ENCODE data around the gene TMEM50B.
"Not testable (repeated sequence)": the region's sequence is repeated elsewhere in the genome, so short reads cannot be mapped to it uniquely, and the experiment has no call there.

The TMEM50B gene

DNA sequence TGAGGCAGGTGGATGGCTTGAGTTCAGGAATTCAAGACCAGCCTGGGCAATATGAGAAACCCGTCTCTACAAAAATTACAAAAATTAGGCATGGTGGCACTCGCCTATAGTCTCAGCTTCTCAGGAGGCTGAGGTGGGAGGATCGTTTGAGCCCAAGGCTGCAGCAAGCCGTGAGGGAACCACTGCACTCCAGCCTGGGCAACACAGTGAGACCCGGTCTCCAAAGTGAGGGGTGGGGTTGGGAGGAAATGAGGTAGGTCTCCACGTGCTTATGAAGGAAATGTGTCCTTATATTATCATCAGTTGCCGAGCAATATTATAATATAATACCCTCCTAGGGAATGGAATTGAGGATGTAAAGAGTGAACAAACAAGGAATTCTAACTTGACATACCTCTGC, 2.7 kb downstream of the TMEM50B start:
- DNase-seq, result no peak

DNA sequence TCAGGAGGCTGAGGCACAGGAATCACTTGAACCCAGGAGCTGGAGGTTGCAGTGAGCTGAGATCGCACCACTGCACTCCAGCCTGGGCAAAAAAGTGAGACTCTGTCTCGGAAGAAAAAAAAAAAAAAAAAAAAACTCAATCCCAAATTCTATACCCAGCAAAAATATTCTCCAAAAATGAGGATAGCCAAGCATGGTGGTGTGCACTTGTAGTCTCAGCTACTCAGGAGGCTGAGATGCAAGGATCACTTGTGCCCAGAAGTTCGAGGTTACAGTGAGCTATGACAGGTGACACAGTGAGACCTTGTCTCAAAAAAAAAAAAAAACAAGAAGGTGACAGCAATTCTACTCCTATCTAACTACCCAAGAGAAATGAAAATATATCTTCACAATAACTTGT, 6.4 kb downstream of the TMEM50B start:
- DNase-seq, result no peak

DNA sequence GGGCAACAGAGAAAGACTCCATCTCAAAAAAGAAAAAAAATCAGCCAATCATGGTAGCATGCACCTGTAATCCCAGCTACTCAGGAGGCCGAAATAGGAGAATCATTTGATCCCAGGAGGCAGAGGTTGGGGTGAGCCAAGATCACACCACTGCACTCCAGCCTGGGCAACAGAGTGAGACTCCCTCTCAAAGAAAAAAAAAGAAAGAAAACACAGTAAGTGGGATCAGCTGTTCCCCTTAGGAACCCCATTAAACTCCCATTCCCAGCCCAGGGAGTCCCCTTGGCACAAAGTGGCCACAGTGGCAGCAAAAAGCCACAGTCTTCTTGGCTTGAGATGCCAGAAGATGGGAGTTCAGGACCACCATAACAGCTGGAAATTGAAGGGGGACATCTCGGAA, 9.1 kb downstream of the TMEM50B start:
- no peak for DNase-seq

DNA sequence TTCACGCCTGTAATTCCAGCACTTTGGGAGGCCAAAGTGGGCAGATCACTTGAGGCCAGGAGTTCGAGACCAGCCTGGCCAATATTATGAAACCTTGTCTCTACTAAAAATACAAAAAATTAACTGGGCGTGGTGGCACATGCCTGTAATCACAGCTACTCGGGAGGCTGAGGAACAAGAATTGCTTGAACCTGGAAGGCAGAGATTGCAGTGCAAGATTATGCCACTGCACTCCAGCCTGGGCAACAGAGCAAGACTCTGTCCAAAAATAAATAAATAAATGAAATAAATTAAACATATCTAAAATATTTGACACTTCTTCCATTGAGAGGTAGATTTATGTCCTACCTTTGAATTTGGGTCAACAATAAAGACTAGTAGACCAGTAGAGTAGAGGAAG, 10.6 kb downstream of the TMEM50B start:
- not testable (repeated sequence) for DNase-seq

DNA sequence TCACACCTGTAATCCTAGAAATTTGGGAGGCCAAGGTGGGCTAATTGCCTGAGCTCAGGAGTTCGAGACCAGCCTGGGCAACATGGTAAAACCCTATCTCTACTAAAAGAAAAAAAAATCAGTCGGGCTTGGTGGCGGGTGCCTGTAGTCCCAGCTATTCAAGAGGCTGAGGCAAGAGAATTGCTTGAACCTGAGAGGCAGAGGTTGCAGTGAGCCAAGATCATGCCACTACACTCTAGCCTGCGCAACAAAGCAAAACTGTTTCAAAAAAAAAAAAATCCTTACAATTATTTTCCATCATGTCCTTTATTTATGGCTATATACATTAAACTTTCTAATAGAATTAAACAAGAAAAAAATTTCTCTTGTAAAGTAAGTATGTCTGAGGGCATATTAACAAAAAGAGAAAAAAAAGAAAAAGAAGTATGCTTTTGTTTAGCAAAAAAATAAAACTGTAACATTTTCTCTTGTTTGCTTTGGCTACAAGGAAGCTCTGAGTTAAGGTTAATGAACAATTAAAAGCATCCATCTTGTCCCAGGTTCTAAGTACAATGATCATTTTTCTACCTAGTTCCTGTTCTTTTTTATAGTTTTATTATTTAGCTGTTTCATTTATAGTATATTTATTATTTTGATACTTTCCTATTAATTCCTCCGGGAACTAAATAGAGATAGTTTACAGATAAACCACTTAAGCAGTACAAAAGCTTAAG, 18.1 kb downstream of the TMEM50B start:
- DNase-seq, result no peak

DNA sequence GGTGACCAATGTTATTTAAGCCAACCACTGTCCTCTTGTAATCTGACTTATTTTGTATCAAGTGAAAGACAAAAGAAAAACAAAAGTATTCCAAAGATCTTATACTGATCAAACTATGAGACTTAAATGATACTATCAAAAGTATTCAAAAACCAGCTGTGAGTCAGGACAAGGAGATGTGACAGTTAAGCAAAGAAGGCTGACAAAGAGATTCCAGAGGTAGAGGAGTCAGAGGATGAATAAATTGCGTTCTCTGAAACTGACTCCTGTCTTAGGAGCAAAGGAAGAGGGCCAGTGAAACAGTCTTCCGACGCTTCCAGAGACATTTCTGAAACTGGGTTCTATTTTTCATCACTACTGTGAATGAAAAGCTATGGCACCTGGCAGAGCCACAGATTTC, 20.9 kb downstream of the TMEM50B start:
- DNase-seq, result no peak

DNA sequence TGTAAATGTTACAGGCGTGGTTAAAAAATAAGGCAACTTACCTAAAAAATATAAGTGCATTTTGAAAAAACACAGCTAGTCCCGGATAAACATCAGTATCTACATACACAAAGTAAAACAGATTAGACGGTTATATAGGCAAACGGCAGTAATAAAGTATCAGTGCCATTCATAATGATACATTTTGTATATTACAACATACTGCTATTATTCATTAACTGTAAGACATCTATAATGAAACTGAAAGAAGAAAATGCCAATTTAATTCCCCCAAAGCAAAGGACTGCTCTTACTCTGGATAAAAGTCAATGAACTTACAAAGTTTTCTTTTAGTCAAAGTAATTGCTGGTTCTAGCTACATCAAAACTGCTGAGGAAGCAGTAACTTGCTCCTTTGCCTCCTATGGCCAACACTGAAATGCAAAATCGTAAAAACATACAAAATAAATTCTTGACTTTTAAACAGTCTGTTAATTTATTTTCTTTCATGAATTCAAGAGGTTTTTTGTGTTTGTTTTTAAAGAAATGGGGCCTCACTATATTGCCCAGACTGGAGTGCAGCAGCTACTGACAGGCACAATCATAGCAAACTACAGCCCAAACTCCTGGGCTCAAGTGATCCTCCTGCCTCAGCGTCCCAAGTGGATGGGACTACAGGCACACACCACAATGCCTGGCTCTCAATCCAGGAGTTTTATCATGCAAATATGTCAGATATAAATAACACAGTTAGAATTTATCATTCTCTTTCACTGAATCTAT, 23.9 kb downstream of the TMEM50B start:
- no peak for DNase-seq

DNA sequence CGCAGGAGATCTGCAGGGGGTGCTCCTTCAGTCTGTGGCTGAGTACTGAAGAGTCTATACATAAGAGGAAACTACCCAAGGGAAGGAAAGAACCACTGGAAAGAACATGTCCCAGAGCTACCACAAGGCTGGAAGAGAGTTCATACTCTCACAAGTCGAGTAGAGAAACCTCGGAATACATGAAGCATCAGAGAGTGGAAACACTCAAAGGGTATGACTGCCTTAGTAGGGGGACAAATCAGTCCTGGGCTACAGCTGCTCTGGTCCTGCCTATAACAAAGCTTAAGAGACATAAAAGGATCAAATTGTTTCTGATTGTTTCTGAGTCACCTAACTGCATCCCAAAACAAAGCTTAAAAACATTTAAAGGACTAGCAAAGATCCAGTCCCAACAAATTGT, 27.4 kb downstream of the TMEM50B start:
- no peak for DNase-seq

DNA sequence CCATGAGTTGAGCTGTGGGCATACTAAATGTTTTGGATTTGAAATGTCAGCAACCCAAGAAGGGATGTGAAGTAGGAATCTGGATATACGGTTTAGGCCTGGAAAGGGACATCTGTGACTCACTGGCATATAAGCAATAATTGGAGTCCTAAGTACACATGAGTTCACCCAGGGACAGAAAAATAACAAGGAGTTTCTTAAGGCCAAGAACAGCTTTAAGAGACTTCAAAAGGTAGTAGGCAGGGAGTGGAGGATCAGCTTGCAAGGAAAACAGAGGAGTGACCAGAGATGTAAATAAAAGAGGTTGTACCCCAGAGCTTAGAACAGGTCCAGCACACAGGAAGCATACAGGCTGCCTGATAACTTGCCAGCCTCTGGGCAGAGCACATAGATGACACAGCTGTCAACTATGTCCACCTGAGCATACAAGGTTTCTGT, 28.1 kb downstream of the TMEM50B start:
- DNase-seq, result no peak

DNA sequence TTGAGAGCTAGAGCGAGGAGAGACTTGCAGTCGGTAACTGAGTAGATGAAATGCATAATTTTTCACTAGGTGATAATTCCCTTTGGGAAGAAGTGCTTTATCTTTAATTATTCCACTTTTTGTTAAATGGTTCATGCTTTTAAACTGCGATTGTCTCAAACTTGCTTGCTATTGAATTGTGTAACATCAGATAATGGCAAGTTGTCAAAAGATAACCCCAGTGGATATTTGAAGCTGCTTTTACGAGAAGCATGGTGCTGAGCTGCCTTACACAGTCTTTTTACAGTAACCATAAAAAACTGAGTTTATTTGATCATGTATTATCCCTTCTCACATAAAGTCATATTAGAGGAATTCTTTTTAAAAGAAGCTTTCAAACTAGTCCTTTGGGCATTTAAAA, 30.2 kb downstream of the TMEM50B start:
- no peak for DNase-seq

DNA sequence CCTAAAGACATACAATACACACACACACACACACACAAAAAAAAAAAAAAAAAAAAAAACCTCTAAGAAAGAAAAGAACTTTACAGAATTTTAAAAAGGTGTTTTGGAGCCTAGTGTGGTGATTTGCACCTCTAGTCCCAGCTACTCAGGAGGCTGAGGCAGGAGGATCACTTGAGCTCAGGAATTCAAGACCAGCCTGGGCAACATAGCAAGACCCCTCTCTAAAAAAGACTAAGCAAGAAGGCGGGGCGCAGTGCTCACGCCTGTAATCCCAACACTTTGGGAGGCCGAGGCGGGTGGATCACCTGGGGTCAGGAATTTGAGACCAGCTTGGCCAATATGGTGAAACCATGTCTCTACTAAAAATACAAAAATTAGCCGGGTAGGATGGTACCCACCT, 33.2 kb downstream of the TMEM50B start:
- DNase-seq, result not testable (repeated sequence)

DNA sequence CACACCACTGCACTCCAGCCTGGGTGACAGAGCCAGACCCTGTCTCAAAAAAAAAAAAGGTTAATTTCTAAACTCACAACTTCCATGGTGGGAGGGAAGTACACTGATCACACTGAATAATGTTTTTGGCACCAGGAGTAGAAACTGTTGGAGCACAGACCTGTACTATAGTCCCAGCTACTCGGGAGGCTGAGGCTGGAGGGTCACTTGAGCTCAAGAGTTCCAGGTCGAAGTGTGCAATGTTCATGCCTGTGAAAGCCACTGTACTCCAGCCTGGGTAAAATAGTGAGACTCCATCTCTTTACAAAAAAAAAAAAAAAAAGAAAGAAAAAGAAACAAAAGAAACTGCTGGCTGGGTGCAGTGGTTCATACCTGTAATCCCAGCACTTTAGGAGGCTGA, 35.3 kb downstream of the TMEM50B start:
- DNase-seq, result no peak

DNA sequence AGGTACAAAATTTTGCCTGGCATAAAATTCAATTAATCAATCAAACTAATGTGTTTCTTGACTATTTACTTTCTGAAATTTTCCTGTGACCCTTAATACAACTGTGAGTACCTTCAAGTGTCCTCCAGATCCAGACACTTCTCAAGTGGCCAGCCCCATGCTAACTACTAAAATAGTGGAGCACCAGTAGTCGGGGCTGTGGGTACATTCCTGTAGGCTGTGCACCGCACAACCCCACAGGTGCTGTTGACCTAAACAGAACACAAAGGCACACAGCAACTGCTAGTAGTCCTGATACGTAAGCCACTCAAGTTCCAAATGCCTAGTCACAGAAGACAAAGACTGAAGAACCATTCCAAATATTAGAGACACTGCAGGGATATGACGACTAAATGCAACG, 36.6 kb downstream of the TMEM50B start:
- no peak for DNase-seq

DNA sequence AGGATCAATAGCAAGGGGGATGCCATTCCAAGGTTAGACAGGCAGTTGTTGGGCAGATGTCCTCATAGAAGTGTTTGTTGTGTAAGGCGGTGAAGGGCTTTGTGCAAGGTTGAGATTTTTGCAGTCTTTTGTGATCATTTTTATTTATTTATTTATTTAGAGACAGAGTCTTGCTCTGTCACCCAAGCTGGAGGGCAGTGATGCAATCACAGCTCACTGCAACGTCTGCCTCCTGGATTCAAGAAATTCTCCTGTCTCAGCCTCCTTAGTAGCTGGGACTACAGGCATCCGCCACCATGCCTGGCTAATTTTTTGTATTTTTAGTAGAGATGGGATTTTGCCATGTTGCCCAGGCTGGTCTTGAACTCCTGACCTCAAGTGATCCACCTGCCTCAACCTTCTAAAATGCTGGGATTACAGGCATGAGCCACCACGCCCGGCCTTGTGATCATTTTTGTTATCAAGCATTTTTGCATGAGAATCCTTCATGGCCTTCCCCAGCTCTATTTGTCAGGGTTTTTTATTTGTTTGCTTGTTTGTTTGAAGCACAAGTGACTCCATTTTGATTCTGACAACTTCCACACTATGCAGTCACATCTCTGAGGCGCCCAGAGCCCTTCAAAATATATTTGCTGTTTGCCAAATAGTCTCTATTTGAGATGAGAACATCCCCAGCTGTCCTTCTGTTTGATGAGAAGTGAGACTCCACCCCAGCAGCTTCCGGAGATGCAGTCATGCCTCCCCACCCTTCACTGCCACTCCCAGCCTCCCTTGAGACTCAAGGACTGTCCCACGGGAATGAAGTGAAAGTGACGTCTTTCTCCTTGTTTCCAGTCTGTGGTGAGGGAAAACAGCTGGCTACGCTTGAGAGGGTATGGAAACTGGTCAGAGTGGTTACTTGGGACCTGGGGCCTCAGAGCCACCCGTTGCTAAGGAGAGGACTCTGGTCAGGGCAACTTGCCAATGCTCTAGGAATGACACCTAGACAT, 38.0 kb downstream of the TMEM50B start:
- no peak for DNase-seq

DNA sequence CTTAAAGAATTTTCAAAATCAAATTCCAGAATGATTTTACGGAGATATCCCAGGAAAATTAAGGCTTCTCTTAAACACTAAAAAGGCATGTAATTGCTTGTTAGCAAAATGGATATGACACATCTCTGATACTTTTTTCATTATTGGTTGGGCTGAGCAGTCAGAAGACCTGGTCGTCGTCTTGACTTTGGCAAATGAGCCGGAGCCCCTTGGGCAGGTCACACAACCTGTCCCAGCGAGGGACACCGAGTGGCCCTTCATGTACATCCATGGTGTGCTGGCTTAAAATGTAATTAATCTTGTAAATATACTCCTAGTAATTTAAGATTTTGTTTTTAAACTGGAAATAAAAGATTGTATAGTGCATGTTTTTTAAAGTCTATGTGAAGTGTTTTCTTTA, 42.6 kb downstream of the TMEM50B start:
- no peak for DNase-seq

DNA sequence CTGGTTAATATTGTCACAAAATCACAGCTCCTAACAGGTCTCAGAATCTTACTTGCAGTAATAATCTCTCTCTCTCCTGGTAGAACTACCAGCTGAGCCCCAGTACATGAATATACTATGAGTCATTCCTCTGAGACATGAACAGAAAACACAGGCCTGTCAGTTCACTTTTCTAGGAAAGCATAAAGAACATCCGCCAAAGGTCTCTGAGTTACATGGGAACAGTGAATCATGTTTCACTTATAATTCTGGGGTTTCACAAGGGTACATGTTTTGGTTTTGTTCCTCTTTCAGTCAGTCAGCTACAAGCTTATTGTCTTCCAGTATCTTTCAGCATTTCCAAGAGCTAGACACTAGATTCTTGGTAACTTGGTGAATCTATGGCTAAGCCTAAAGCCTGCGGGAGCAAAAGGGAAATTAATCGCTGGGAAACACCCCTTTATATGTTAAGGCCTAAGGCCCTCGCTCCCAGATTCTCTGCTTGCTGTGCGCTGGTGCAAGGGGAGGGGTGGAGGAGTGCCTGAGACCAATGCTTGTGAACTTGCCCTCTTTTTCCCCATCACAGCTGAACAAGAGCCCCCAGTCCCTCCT, 44.9 kb downstream of the TMEM50B start:
- peak; percentile 13 for DNase-seq

DNA sequence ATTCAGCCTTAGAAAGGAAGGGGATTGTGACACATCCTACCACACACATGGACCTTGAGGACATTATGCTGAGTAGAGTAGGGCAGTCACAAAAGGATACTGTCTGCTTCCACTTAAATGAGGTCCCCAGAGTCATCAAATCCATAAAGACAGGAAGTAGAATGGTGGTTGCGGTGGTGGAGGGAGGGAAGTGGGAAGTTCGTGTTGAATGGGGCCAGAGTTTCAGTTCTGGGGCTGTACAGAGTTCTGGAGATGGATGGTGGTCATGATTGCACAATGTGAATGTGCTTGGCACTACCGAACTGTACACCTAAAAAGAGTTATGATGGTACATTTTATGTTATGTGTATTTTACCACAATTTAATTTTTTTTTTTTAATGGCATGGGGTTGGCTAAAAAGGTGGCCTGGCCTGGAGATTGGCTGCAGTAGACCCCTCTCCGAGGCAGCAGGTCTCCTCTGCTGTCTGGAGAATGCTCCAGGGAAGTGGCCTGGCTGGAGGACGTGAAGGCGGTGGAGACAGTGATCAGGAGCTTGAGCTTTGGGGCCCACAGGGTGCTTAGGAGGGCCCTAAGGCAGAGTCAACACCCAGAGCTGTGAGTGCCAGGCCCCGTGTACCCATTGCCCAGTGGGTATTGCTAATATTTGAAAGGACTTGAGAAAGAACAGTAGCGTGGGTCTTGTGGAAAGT, 46.2 kb downstream of the TMEM50B start:
- DNase-seq, result no peak

DNA sequence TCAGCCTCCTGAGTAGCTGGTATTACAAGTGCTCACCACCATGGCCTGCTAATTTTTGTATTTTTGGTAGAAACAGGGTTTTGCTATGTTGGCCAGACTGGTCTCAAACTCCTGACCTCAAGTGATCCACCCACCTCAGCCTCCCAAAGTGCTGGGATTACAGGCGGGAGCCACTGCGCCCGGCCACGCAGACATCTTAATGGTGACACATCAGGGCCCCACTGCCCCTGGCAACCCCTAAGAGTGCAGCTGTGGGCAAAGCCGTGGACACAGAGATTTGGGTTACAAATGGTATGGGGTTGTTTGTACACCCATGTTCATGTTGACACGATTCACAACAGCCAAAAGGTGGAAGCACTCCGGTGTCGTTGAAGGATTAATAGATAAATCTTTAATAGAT, 46.8 kb downstream of the TMEM50B start:
- no peak for DNase-seq

DNA sequence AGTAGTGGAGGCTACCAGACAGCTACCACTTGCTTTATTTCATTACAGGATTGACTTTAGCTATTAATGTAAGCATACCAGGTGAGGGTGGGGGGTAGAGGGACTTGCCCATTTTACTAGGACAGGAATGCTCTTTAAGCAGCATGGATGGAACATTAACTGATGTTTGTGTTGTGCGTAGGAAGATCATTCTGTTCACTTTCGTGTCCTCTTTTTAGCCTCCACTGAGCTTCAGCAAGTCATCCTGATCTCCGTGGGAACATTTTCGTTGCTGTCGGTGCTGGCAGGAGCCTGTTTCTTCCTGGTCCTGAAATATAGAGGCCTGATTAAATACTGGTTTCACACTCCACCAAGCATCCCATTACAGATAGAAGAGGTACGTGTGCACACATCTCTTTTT, 47.3 kb downstream of the TMEM50B start:
- no peak for DNase-seq

DNA sequence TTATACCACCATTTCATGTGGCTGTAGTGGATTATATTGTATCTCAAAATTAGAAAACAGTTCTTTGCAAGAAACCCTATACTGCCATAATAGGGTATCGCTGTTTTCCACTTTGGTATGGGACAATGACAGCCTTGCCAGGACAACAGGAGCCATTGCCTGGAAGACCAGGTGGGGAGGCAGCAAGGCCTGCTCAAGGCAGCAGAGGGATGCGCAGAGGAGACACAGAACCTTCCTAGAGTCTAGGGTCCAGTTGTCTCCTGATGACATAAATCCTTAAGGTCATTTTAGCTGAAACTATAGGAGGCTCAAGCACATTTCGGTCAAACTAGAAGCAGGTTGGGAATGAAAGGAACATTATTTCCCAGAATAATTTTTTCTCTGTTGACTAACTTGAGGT, 48.9 kb downstream of the TMEM50B start:
- DNase-seq, result no peak

DNA sequence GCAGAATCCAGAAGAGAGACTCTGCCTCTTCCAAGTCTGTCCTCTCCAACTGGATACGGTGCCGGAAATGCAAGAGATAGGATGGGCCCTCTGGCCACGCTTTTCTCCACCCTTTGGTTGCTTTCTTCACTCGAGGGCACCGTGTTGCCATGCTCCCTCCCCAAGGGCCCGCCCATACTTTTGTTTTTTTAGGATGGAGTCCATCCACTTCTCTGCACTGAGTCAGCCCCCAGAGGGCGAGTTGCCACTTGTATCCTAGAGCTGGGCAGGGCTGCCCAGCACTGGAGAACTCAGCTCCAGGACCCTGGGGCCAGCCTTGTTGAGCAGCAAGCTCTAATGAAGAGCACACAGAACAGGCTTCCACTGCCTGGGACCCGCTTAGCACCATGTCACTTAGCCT, 51.1 kb downstream of the TMEM50B start:
- DNase-seq, result no peak

DNA sequence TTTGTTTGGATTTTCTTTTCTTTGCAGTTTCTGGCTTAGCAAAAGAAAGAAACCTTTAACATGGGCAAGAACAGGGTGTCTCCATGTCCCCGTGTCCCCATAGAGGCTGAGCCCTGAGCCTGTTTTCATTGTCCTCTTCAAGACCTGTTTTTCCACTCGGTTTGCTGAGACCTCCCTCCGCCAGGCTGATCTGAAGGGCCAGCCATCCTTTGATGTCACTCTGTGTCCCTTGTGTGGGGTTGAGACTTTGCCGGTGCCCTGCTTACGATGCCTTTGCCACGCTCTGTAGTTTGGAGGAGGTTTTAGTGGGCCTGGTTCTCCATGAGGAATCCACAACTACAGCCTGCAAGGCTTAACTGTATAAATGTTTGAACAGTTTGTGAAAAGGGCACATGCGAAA, 52.7 kb downstream of the TMEM50B start:
- DNase-seq, result no peak

All from NK-92 treated with Interleukin-12 subunit alpha and Interleukin-12 subunit beta, amount 100 ng/mL, for 24 hours (cell line).